ENCODE measurements around the gene LIMS1. TPM values are rescaled to one million over a fixed set of nuclear protein-coding genes. Genes with fewer than 3 reads are reported as not detected.

Gene LIMS1
- total RNA-seq, 4 donors from 2014 or later, result 37.4 to 357 (median 112) TPM

- no peaks in the 10 kb centered on the region for H3K36me3 ChIP-seq
- H3K9me3 ChIP-seq, result no peaks in the 10 kb centered on the region
- peak overlapping the region; percentile 42 to 81 for H3K4me3 ChIP-seq
- intact Hi-C loops (cut with DNase I; ENCODE audit: low total_unique reads), result no loop called here
- TF ChIP-seq CTCF (IDR thresholded peaks at IDR 0.05) (no peak), POLR2A (IDR thresholded peaks at IDR 0.05) (no peak)
- no peaks in the 10 kb centered on the region for H3K27me3 ChIP-seq
- H3K4me1 ChIP-seq, result peaks cover 4 to 7% of the 10 kb centered on the region in 2 donors
- peak in 1 of 2 donors; percentile 31 for DNase-seq
- H3K27ac ChIP-seq, result peak overlapping the region; percentile 92 to 94
Measured at GRCh38 chr2:108534584-108535356, 500 bp downstream of the LIMS1 start.

- no peaks in the 10 kb centered on the region for H3K36me3 ChIP-seq
- H3K27ac ChIP-seq, result peak overlapping the region; percentile 92 to 94
- peaks cover 4 to 7% of the 10 kb centered on the region in 2 donors for H3K4me1 ChIP-seq
- peak overlapping the region; percentile 42 to 81 for H3K4me3 ChIP-seq
- intact Hi-C loops (cut with DNase I; ENCODE audit: low total_unique reads), result no loop called here
- H3K9me3 ChIP-seq, result no peaks in the 10 kb centered on the region
- DNase-seq, result no peak
- TF ChIP-seq CTCF (IDR thresholded peaks at IDR 0.05) (no peak), POLR2A (IDR thresholded peaks at IDR 0.05) (no peak)
- H3K27me3 ChIP-seq, result no peaks in the 10 kb centered on the region
Measured at GRCh38 chr2:108535357-108535631, 1.0 kb downstream of the LIMS1 start.

DNA sequence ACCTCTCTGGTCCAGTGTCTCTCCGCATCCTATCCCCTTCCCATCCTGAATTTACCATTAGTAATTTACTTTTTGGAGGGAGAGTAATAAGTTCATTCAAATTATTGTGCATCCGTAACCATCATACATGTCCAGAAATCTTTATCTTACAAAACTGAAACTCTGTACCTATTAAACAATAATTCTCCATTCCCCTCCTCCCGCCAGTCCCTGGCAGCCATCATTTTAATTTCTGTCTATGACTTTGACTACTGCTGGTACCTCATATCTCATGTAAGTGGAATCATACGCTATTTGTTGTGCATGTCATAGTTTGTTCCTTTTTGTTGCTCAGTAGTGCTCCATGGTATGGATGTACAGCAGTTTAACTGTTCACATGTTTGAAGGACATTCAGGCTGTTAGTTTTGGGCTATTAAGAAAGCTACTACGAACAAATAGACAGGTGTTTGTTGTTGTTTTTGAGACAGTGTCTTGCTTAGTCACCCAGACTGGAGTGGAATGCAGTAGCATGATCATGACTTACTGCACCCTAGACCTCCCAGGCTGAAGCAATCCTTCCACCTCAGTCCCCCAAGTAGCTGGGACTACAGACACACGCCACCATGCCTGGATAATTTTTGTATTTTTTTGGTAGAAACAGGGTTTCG, 2.0 kb downstream of the LIMS1 start:
- Histone ChIP-seq H3K9me3 (no peaks in the 10 kb centered on the region), H3K27ac (no peak overlapping the region), H3K4me1 (peaks cover 4 to 7% of the 10 kb centered on the region in 2 donors), H3K36me3 (no peaks in the 10 kb centered on the region), H3K27me3 (no peaks in the 10 kb centered on the region), H3K4me3 (peak overlapping the region in 1 of 2 donors; percentile 81)
- no peak for TF ChIP-seq CTCF (IDR thresholded peaks at IDR 0.05)
- no peak for TF ChIP-seq POLR2A (IDR thresholded peaks at IDR 0.05)
- intact Hi-C loops (cut with DNase I; ENCODE audit: low total_unique reads), result no loop called here
- DNase-seq, result no peak

GRCh38 chr2:108536911-108537310, 2.6 kb downstream of the LIMS1 start:
- H3K4me1 ChIP-seq, result peaks cover 4 to 7% of the 10 kb centered on the region in 2 donors
- no peak for DNase-seq
- intact Hi-C loops (cut with DNase I; ENCODE audit: low total_unique reads), result no loop called here
- no peaks in the 10 kb centered on the region for H3K36me3 ChIP-seq
- H3K27me3 ChIP-seq, result no peaks in the 10 kb centered on the region
- TF ChIP-seq CTCF (IDR thresholded peaks at IDR 0.05) (no peak), POLR2A (IDR thresholded peaks at IDR 0.05) (no peak)
- no peak overlapping the region for H3K27ac ChIP-seq
- no peaks in the 10 kb centered on the region for H3K9me3 ChIP-seq
- H3K4me3 ChIP-seq, result no peak overlapping the region

GRCh38 chr2:108538000-108538625, 3.8 kb downstream of the LIMS1 start:
- no peak for DNase-seq
- Histone ChIP-seq H3K4me3 (no peak overlapping the region), H3K4me1 (peaks cover 4 to 7% of the 10 kb centered on the region in 2 donors), H3K27me3 (no peaks in the 10 kb centered on the region), H3K36me3 (no peaks in the 10 kb centered on the region), H3K9me3 (no peaks in the 10 kb centered on the region), H3K27ac (no peak overlapping the region)
- intact Hi-C loops (cut with DNase I; ENCODE audit: low total_unique reads), result no loop called here
- TF ChIP-seq CTCF (IDR thresholded peaks at IDR 0.05), result no peak
- TF ChIP-seq POLR2A (IDR thresholded peaks at IDR 0.05), result no peak
